GM12878 (cell line): ENCODE results near the gene MMEL1. TPM values are rescaled to one million over a fixed set of nuclear protein-coding genes. Genes with fewer than 3 reads are reported as not detected.

ENCODE experiments used
- ATAC-seq: fragments of 200-7000 bp; cut with Tn5 transposase; 3 replicates; pipeline ENCODE4 v1.9.1; 2020; ENCODE audit warnings: mild to moderate bottlenecking, moderate library complexity
- BruUV-seq: library from RNA; stranded (reverse); fragments of 400-500 nt; replicated peaks from 2 replicates; lab custom pipeline; 2021; lab: Mats Ljungman, UMichigan
- CTCF ChIA-PET: fragments of 300-600 bp; sonication (Branson Sonifier 250); formaldehyde crosslinking; extraction: SDS; loops from one replicate; lab custom pipeline; 2021; ENCODE audit warnings: inconsistent platforms; lab: Yijun Ruan, JAX
- POLR2A ChIA-PET: fragments of 350-600 bp; formaldehyde crosslinking; extraction: SDS; loops from one replicate; lab custom pipeline; 2021; ENCODE audit warnings: inconsistent platforms; lab: Charles Lee
- RAD21 ChIA-PET: fragments of 300-600 bp; sonication (Branson Sonifier 250); formaldehyde crosslinking; loops from one replicate; lab custom pipeline; 2023; ENCODE audit warnings: antibody characterized with exemption; ENCODE audit not compliant: unreplicated experiment; lab: Charles Lee
- SMC1A ChIA-PET: fragments of 300-600 bp; sonication (Branson Sonifier 250); formaldehyde crosslinking; loops from one replicate; lab custom pipeline; 2023; ENCODE audit not compliant: unreplicated experiment, uncharacterized antibody; lab: Charles Lee
- DNase-seq: peaks from one replicate; pipeline ENCODE4 v3.0.0-alpha.2; 2011; ENCODE audit warnings: low read depth, low spot score
- FAIRE-seq: peaks from 3 replicates; lab custom pipeline; 2011; peaks lifted over from hg19 to GRCh38; lab: Jason Lieb, UNC
- H2AFZ ChIP-seq: 2 replicates; pipeline ENCODE4 v1.6.0; 2011; ENCODE audit warnings: low read depth, low read length, control low read depth; ENCODE audit not compliant: control insufficient read depth
- H3K27ac ChIP-seq: 2 replicates; pipeline ENCODE4 v1.5.1; 2011; ENCODE audit warnings: control low read depth; ENCODE audit not compliant: control insufficient read depth, insufficient read depth
- H3K27me3 ChIP-seq, 2 experiments: replicated peaks in 1 of 2; 2 replicates each; pipeline versions ENCODE4 v1.6.0 to v1.6.1; 2011; ENCODE audit warnings: low read length in 1 of 2; ENCODE audit not compliant: control insufficient read depth in 2 of 2, insufficient read depth in 2 of 2
- H3K36me3 ChIP-seq, 2 experiments: 2 replicates each; pipeline ENCODE4 v1.5.1; 2011; ENCODE audit warnings: low read length in 1 of 2; ENCODE audit not compliant: control insufficient read depth in 2 of 2, insufficient read depth in 2 of 2
- H3K4me1 ChIP-seq: 2 replicates; pipeline ENCODE4 v1.6.1; 2011; ENCODE audit warnings: mild to moderate bottlenecking, low read length, moderate library complexity, mixed read lengths; ENCODE audit not compliant: control insufficient read depth, insufficient read depth
- H3K4me2 ChIP-seq: 2 replicates; pipeline ENCODE4 v1.6.0; 2011; ENCODE audit warnings: control low read depth; ENCODE audit not compliant: control insufficient read depth, insufficient read depth
- H3K4me3 ChIP-seq: fragments of 200-600 bp; sonication (generic); 2 replicates; pipeline ENCODE4 v1.5.1; 2016
- H3K79me2 ChIP-seq: 2 replicates; pipeline ENCODE4 v1.6.0; 2011; ENCODE audit warnings: low read length; ENCODE audit not compliant: control insufficient read depth, insufficient read depth
- H3K9ac ChIP-seq: 2 replicates; pipeline ENCODE4 v1.8.0; 2011; ENCODE audit warnings: low read length, control low read depth, mixed read lengths; ENCODE audit not compliant: control insufficient read depth, insufficient read depth
- H3K9me3 ChIP-seq: replicated peaks from 3 replicates; pipeline ENCODE4 v1.5.1; 2011; ENCODE audit warnings: mild to moderate bottlenecking, low read length; ENCODE audit not compliant: control insufficient read depth, insufficient read depth
- H4K20me1 ChIP-seq: 2 replicates; pipeline ENCODE4 v1.6.0; 2011; ENCODE audit not compliant: control insufficient read depth, insufficient read depth
- ASH2L ChIP-seq: fragments of 300-600, 200-600 bp; sonication (generic); IDR thresholded peaks from 2 replicates; pipeline ENCODE4 v1.6.1; 2017; ENCODE audit warnings: low read depth, mild to moderate bottlenecking, borderline replicate concordance
- CBFB ChIP-seq: IDR thresholded peaks from 2 replicates; pipeline ENCODE4 v1.6.1; 2016; ENCODE audit warnings: antibody characterized with exemption, low read depth
- CHD4 ChIP-seq: fragments of 200-600 bp; sonication (generic); IDR thresholded peaks from 2 replicates; pipeline ENCODE4 v1.6.1; 2016; ENCODE audit warnings: mild to moderate bottlenecking
- CREB1 ChIP-seq: IDR thresholded peaks from 2 replicates; pipeline ENCODE4 v1.6.1; 2012; ENCODE audit warnings: low read depth, mild to moderate bottlenecking, inconsistent platforms
- E2F4 ChIP-seq: IDR thresholded peaks from 2 replicates; pipeline ENCODE4 v1.6.1; 2012; ENCODE audit warnings: low read depth, low read length, improper control_type of control experiment
- E2F8 ChIP-seq: fragments of 450-650 bp; IDR thresholded peaks from 2 replicates; pipeline ENCODE4 v1.6.1; 2018; ENCODE audit warnings: mild to moderate bottlenecking, low read depth, moderate library complexity; ENCODE audit not compliant: partially characterized antibody
- GATAD2B ChIP-seq: fragments of 450-650 bp; conservative IDR thresholded peaks from 2 replicates; pipeline ENCODE4 v1.6.1; 2017; ENCODE audit warnings: low read depth, mild to moderate bottlenecking, moderate library complexity
- HDGF ChIP-seq: fragments of 450-650 bp; IDR thresholded peaks from 2 replicates; pipeline ENCODE4 v1.6.1; 2016; ENCODE audit warnings: antibody characterized with exemption
- JUND ChIP-seq: IDR thresholded peaks from 2 replicates; pipeline ENCODE4 v1.6.1; 2012; ENCODE audit warnings: low read depth, mild to moderate bottlenecking, low read length, improper control_type of control experiment, moderate library complexity
- MEF2A ChIP-seq: IDR thresholded peaks from 2 replicates; pipeline ENCODE4 v1.6.1; 2011; ENCODE audit warnings: low read depth, mild to moderate bottlenecking, low read length, moderate library complexity; ENCODE audit not compliant: insufficient read depth
- PBX3 ChIP-seq: IDR thresholded peaks from 2 replicates; pipeline ENCODE4 v1.6.1; 2011; ENCODE audit warnings: mild to moderate bottlenecking, low read depth, low read length, moderate library complexity; ENCODE audit not compliant: insufficient replicate concordance
- SMARCA5 ChIP-seq: fragments of 450-650 bp; IDR thresholded peaks from 2 replicates; pipeline ENCODE4 v1.6.1; 2017; ENCODE audit warnings: mild to moderate bottlenecking
- SMC3 ChIP-seq: IDR thresholded peaks from 2 replicates; pipeline ENCODE4 v1.6.1; 2011; ENCODE audit warnings: low read length, improper control_type of control experiment, borderline replicate concordance
- SREBF2 ChIP-seq: IDR thresholded peaks from 2 replicates; pipeline ENCODE4 v1.6.1; 2012; ENCODE audit warnings: mild to moderate bottlenecking, low read length
- WRNIP1 ChIP-seq: IDR thresholded peaks from 2 replicates; pipeline ENCODE4 v1.6.1; 2011; ENCODE audit warnings: low read depth, low read length, improper control_type of control experiment, borderline replicate concordance
- ZBED1 ChIP-seq: IDR thresholded peaks from 2 replicates; pipeline ENCODE4 v1.6.1; 2016; ENCODE audit warnings: borderline replicate concordance
- WGBS: methylation state at CpG from one replicate; pipeline ENCODE4 v1.1.6; 2016; ENCODE audit warnings: low lambda C conversion rate; ENCODE audit not compliant: insufficient replicate concordance, insufficient coverage; ENCODE audit errors: missing lambda C conversion rate; 5-methylcytosine and 5-hydroxymethylcytosine counted together
- in situ Hi-C: fragments of 300-500 bp; cut with MboI; formaldehyde crosslinking; loops from 9 replicates; pipeline ENCODE4 v1.14.3; 2018; ENCODE audit warnings: mixed read lengths
- intact Hi-C: fragments of 100-400 bp; cut with micrococcal nuclease; formaldehyde crosslinking; loops from one replicate; pipeline ENCODE4 v1.14.2; 2022; ENCODE audit not compliant: unreplicated experiment
- polyA plus RNA-seq, 11 experiments: library from polyadenylated mRNA; depleted of rRNA in 4 of 11; unstranded in 6 of 11; stranded (reverse) in 5 of 11; fragments of >200 nt; fragmentation: Nextera tagmentation in 4 of 11; fragmentation: Illumina TruSeq in 1 of 11; extraction: Ambion mirVana in 4 of 11; extraction: Trizol in 1 of 11; gene quantifications; 1 replicate in 1 of 11; 2 replicates in 10 of 11; pipeline versions ENCODE4 v1.2.1 to v1.2.3, GENCODE V29; 2011 to 2016; ENCODE audit warnings: inconsistent platforms in 2 of 11, missing spikeins in 2 of 11, low read depth in 1 of 11
- total RNA-seq, 4 experiments: library from RNA; depleted of rRNA in 3 of 4; stranded (reverse); fragments of >200 nt in 3 of 4; fragmentation: Illumina TruSeq in 1 of 4; extraction: Trizol in 1 of 4; gene quantifications; 2 replicates each; pipeline versions ENCODE4 v1.2.1 to v1.2.3, GENCODE V29; 2013 to 2021

MMEL1 gene
- total and polyA plus RNA-seq, 10 of the 15 experiments (the other 5 are each of a cell fraction or from before 2014, with no cell fraction given), result 0.11 TPM; not detected in 9

- no peak overlapping the region for H3K4me3 ChIP-seq
- no peaks in the 10 kb centered on the region for H3K9me3 ChIP-seq
- in situ Hi-C loops, result no loop called here
- no peak overlapping the region for H3K27ac ChIP-seq
- intact Hi-C loops, result no loop called here
- no peak for FAIRE-seq
- H3K27me3 ChIP-seq, result no peaks in the 10 kb centered on the region
- peaks cover 31% of the 10 kb centered on the region for H3K79me2 ChIP-seq
- peaks cover 9% of the 10 kb centered on the region for H3K4me1 ChIP-seq
- no peak for ATAC-seq
- H3K36me3 ChIP-seq, result peaks cover 0 to 2% of the 10 kb centered on the region in 2 experiments; a peak in 3 of 4 replicates
- no peak overlapping the region; the same call in 1 of the 2 replicates for H3K4me2 ChIP-seq
- SMC1A ChIA-PET, result interaction anchor here (3.4 kb wide), 1 partner anchor 24 kb away, joined by 15 read pairs; no protein-coding TSS in a partner anchor
- DNase-seq, result no peak
- RAD21 ChIA-PET, result interaction anchor here (1.7 kb wide), 1 partner anchor 17 kb away, joined by 5 read pairs; no protein-coding TSS in a partner anchor
- CTCF ChIA-PET, result interaction anchor here (1.4 to 2.3 kb wide), 3 partner anchors 11 to 24 kb away, joined by 4 to 14 read pairs (median 8); no protein-coding TSS in a partner anchor
- no peak overlapping the region for H2AFZ ChIP-seq
- no peak overlapping the region for H3K9ac ChIP-seq
- 86% methylated on average over 13 of the region's 15 CpGs for WGBS
- no peaks in the 10 kb centered on the region for H4K20me1 ChIP-seq
- no TSS peak for BruUV-seq
- POLR2A ChIA-PET, result interaction anchor here (0.9 to 1.4 kb wide), 3 partner anchors 15 to 24 kb away, joined by 3 to 5 read pairs (median 4); no protein-coding TSS in a partner anchor
- TF ChIP-seq CBFB, result no peak
- no peak for TF ChIP-seq SMARCA5
- no peak for TF ChIP-seq SREBF2
- no peak for TF ChIP-seq CHD4
- TF ChIP-seq SMC3, result no peak
- TF ChIP-seq MEF2A, result no peak
- TF ChIP-seq ZBED1, result no peak
- no peak for TF ChIP-seq CREB1
- TF ChIP-seq ASH2L, result no peak
- TF ChIP-seq WRNIP1, result no peak
- TF ChIP-seq PBX3, result no peak
- TF ChIP-seq JUND, result no peak
- no peak for TF ChIP-seq E2F4
- TF ChIP-seq HDGF, result no peak
- TF ChIP-seq E2F8, result no peak
- no peak for TF ChIP-seq GATAD2B
These were observed 72.3 kb downstream of the MMEL1 start for GRCh38 chr1:2560299-2561073.
